ENCODE data around the gene ADD3.
"Not testable (repeated sequence)": the region's sequence is repeated elsewhere in the genome, so short reads cannot be mapped to it uniquely, and the experiment has no call there.

The ADD3 gene

GRCh38 chr10:109977382-109977806 is 30.4 kb upstream of the ADD3 start:
- DNase-seq = no peak

GRCh38 chr10:109978481-109978880 is 29.3 kb upstream of the ADD3 start:
- peak; percentile 71 for DNase-seq
- no peak for ATAC-seq

More at GRCh38 chr10:109977382-109977806, 30.4 kb upstream of the ADD3 start:
- no peak for ATAC-seq

DNA sequence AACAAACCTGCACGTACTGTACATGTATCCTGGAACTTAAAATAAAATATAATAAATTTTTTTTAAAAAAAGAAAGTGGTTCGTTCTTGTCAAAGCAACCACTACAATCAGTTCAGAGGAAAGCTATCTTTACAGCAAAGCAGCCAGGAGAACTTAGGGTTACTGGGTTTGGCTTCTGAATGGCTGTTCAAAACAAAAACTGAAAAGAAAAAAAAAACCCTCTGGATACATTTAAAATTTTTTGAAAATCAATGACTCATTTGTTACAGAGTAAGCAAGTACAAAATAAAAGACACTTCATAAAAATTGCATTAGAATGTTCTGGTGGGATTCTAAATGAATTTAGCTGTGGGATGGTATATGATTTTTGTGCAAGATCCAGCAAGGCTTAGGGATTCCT is 28.6 kb upstream of the ADD3 start:
- no peak for ATAC-seq
- no peak for DNase-seq

GRCh38 chr10:109981650-109982049 is 26.1 kb upstream of the ADD3 start:
- ATAC-seq = no peak
- no peak for DNase-seq

GRCh38 chr10:109982123-109982522 is 25.7 kb upstream of the ADD3 start:
- DNase-seq (no peak), ATAC-seq (no peak)

DNA sequence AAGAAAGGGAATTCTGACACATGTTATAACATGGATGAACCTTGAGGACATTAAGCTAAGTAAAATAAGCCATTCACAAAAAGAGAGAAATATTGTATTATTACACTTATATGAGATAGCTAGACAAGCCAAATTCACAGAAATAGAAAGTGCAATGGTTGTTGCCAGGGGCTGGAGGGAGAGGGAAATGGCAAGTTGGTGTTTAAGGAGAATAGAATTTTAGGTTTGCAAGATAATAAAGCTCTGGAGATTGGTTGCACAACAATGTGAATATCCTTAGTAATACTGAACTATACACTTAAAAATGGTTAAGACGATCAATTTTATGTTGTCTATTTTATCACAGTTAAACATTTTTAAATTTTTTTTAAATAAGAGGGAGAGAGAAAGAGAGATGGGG is 25.0 kb upstream of the ADD3 start:
- no peak for ATAC-seq

DNA sequence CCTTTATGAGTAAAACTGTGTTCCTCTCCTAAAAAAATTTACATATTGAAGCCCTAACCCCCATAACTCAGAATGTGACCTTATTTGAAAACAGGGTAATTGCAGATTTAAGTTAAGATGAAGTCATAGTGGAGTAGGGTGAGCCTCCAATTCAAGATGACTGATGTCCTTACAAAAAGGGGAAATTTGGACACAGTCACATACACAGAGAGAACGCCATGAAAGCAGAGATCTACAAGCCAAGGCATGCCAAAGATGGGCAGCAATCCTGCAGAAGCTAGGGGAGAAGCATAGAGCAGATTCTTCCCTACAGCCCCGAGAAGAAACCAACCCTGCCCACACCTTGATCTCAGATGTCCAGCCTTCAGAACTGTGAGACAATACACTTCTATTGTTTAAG is 23.8 kb upstream of the ADD3 start:
- ATAC-seq (no peak), DNase-seq (no peak)

More for the DNA sequence above, 25.0 kb upstream of the ADD3 start:
- DNase-seq = no peak

- not testable (repeated sequence) for ATAC-seq
Observed at GRCh38 chr10:109985768-109986167, 22.0 kb upstream of the ADD3 start.

DNA sequence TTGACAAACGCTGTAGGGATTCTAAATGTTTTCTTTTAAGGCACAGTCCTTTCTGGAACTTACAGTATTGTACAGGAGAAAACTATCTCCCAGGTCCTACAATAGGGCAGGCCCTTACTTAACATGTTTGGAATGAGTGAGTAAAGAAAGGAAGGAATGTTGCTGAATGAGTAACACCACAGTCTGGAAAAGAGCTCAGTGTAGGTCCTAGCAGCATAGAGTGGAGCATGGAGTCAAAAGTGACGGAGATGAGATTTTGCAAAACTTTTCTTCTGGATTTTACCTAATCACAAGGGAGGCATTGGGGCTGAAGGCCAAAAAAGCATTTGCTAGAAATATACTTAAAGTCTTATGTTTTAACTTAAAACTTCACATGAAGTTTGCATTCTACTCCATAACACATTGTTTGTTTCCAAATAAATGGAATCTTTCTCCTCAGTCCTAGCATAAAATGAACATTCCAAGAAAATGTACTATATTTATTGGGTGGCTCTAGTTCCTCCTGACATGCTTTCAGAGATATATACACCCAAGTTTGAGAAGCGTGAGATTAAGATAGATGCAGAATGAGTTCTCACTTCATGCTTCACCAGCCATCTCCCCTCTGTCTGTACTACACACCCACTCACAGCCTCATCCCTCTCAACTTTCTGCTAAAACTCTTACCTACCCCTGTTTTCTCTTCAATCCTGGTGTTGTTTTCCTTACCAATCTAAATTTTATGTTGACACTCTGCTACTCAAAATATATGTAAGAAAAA is 20.2 kb upstream of the ADD3 start:
- no peak for ATAC-seq
- no peak for DNase-seq

More at GRCh38 chr10:109985768-109986167, 22.0 kb upstream of the ADD3 start:
- not testable (repeated sequence) for DNase-seq

DNA sequence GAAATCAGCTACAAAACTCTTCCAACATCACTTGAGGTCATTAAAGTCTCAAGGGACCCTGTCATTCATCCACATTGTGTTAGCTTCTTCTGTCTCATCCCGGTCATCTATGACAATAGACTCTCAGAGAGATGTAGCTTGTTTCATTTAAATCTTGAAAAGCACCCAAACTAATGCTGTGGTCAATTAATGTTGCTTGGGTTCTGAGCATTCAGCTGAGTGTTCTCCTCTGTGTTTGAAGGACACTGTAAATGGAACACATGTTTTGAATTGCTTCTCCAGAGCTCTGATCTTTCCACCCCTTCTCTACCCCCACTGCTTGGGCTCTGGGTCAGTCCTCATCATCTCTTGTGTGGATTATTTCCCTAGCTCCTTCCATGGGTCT is 19.6 kb upstream of the ADD3 start:
- DNase-seq = no peak

DNA sequence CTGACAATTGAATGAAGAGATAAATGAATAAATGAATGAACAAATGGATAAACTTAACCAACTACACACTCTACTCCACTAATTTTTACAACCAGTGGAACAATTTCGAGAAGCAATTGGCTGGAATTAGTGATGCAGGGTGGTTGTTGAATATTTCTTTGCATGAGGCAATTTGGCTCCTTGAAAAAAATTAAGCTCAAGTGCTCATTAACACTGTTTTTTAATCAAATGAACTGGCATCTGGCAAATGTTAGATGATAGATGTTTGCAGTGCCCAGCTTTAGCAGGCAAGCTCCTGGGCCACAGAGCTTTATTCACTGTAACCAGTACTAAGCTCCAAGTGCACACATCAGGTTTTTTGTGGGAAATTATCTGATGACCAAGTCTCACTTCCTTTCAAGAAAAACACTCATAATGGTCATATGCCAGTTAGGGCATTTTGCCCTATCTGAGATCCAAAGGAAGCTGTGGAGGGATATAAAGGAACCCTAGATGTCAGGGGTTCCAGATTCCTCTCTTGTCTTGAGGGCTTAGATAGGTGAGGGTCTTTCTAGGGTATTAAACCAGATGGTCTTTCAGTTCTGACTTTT is 16.4 kb upstream of the ADD3 start:
- DNase-seq = no peak
- no peak for ATAC-seq

More for the DNA sequence above, 19.6 kb upstream of the ADD3 start:
- ATAC-seq = no peak

DNA sequence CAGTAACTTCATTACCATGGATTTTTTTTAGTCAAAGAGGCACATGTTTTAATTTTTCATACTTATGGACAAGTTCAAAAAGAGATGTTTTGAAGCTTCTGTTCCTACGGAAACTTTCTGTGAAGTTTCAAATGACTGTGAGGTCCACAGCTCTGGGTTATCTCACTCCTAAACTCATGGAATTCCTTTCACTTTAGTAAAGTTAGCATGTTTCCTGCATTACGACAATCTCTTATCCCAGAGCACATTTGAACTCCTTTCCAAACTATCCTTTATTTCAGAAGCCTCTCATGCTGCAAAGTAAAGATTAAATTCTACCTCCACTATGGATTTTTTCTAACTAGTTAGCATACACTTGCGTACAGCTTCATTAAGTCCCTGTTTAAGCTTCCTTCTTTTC is 15.3 kb upstream of the ADD3 start:
- DNase-seq (no peak), ATAC-seq (no peak)

DNA sequence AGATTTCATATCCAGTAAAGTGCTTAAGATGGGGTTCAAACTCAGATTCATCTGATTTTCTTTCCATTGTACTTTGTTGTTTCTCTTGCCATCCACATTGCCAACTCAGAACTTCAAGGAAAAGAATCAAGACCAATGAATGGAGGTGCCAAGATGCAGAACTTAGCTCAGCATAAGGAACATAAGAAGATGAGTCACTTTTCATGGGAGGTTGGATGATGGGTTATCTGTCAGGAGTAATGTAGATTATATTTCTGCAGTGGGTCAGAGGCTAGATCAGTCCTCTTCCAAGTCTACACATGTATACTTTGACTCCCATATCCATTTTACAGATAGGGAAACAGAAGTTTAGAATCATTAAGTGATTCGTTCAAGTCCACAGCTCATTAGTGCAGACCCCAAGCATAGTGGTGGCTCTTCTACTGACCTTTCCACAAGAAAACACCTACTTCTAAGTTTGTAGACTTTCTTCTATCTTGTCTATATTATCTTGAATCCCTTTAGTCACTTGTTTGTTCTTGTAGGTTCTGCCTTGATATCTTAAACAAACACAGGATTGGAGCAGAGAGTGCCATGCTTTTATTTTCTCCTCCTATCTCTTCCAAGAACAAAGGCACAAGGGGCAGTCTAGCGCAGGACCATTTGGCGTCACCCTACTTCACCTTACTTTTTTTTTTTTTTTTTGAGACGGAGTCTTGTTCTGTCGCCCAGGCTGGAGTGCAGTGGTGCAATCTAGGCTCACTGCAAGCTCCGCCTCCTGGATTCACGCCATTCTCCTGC is 14.0 kb upstream of the ADD3 start:
- no peak for DNase-seq
- no peak for ATAC-seq

DNA sequence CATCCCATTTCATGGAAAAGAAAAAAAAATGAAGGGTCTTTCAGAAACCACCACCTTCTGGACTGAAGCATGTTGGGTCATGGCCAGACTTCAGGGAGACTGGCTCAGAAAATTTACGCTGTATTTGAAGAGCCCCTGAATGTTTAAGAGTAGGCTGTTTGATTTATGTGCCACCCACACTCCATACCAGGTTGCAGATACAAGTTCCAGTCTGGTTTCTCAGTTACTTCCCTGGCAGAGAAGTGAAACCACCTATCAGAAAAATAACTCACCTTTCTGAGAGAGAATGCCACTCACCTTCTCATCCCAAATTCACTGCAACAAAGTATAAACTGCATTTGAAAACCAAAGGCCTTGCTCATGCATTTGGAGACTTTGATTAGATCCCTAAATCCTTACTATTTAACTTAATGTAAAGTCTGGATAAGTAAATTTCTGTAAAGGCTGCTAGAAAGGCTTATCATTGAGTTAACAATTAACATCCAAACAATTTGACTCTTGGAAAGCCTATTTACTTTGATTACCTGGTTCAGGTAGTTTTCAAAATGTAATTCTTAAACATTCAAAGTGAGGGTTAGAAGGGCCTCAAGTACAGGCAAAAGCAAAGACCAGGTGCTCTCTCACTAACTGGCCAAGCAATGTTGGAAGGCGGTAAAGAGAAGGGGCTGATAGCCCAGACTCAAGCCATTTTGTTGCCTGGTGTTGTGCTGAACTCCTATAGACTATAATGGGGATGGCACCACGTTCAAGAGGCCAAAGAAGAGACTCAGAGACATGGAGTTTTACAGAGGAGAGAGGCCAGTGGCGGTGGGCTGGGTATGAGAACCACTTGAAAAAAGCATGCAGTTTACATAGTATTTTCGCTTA is 12.8 kb upstream of the ADD3 start:
- ATAC-seq = no peak
- DNase-seq = no peak

- no peak for DNase-seq
- no peak for ATAC-seq
Observed at GRCh38 chr10:109995595-109995994, 12.2 kb upstream of the ADD3 start.

- ATAC-seq = no peak
Observed at GRCh38 chr10:109996225-109996624, 11.6 kb upstream of the ADD3 start.

GRCh38 chr10:109996766-109997171 is 11.0 kb upstream of the ADD3 start:
- no peak for DNase-seq
- no peak for ATAC-seq

More at GRCh38 chr10:109996225-109996624, 11.6 kb upstream of the ADD3 start:
- DNase-seq = no peak

GRCh38 chr10:109997233-109997632 is 10.6 kb upstream of the ADD3 start:
- ATAC-seq (no peak), DNase-seq (no peak)

DNA sequence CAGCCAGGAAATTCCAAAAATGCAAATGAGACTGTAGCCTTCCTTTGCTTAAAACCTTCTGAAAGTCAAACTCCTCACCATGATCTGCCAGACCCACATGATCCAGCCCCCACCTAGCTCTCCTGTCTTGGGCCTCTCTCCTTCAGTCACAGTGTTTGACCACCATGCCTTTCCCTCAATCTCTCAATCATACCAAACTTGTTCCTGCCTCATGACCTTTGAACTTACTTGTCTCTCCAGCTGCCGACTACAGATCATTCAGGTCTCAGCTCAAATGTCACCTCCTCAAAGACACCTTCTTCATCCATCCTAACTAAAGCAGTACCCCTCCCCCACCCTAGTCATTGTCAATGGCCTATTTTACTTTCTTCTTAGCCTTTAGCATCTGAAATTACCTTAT is 9.3 kb upstream of the ADD3 start:
- ATAC-seq = no peak
- no peak for DNase-seq

- no peak for ATAC-seq
Observed at GRCh38 chr10:110002801-110003523, 4.8 kb upstream of the ADD3 start.

DNA sequence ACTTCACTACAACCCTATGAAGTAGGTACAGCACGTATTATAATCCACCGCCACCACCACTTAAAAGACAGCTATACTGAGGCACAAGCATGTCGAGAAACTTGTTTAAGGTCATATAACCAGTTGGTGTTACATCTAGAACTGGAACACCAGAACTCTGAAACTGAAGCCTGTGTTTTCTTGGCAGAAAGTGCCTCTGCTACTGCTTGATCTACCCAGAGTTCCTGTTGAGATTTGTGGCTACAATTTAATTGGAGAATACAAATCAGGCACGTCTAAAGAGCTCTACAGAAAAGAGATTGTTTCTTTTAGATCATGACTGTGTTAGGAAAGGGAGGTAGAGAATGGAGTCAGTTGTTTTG is 4.3 kb upstream of the ADD3 start:
- ATAC-seq = no peak
- no peak for DNase-seq

More at GRCh38 chr10:110002801-110003523, 4.8 kb upstream of the ADD3 start:
- no peak for DNase-seq
